Measurements from ENCODE around the gene CTSL.

CTSL gene

DNA sequence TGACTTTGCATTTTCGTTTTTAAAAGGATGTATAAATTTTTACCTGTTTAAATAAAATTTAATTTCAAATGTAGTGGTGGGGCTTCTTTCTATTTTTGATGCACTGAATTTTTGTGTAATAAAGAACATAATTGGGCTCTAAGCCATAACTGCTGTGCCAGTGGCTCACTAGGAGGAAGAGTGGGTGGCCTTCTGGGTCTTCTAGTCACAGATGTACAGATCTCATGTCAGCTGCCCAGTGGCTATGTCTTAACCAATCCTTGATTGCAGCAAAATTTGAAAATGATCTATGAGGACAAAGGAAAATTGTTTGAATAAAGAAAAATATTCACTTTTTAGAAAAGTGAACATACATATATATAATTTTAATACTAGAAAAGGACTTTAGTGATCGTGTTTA is 5.4 kb downstream of the CTSL start:
- DNase-seq (ENCODE audit: low read depth) = no peak
- TF ChIP-seq CTCF (IDR thresholded peaks at IDR 0.05; ENCODE audit: low read length, missing control alignments) = no peak
- H3K4me3 ChIP-seq (replicated peaks; ENCODE audit: low read depth, low read length) = no peak overlapping the region

GRCh38 chr9:87732344-87732743 is 6.4 kb downstream of the CTSL start:
- no peak for TF ChIP-seq CTCF (IDR thresholded peaks at IDR 0.05; ENCODE audit: low read length, missing control alignments)
- DNase-seq (ENCODE audit: low read depth) = no peak
- no peak overlapping the region for H3K4me3 ChIP-seq (replicated peaks; ENCODE audit: low read depth, low read length)

GRCh38 chr9:87732756-87733155 is 6.8 kb downstream of the CTSL start:
- TF ChIP-seq CTCF (IDR thresholded peaks at IDR 0.05; ENCODE audit: low read length, missing control alignments) = no peak
- DNase-seq (ENCODE audit: low read depth) = no peak
- H3K4me3 ChIP-seq (replicated peaks; ENCODE audit: low read depth, low read length) = no peak overlapping the region

GRCh38 chr9:87733273-87734052 is 7.5 kb downstream of the CTSL start:
- H3K4me3 ChIP-seq (replicated peaks; ENCODE audit: low read depth, low read length) = no peak overlapping the region
- no peak for DNase-seq (ENCODE audit: low read depth)
- TF ChIP-seq CTCF (IDR thresholded peaks at IDR 0.05; ENCODE audit: low read length, missing control alignments) = no peak

GRCh38 chr9:87734106-87734505 is 8.2 kb downstream of the CTSL start:
- H3K4me3 ChIP-seq (replicated peaks; ENCODE audit: low read depth, low read length) = no peak overlapping the region
- DNase-seq (ENCODE audit: low read depth) = no peak
- no peak for TF ChIP-seq CTCF (IDR thresholded peaks at IDR 0.05; ENCODE audit: low read length, missing control alignments)

- DNase-seq (ENCODE audit: low read depth) = no peak
- no peak overlapping the region for H3K4me3 ChIP-seq (replicated peaks; ENCODE audit: low read depth, low read length)
- TF ChIP-seq CTCF (IDR thresholded peaks at IDR 0.05; ENCODE audit: low read length, missing control alignments) = no peak
These were observed 13.6 kb downstream of the CTSL start for GRCh38 chr9:87739546-87739945.

GRCh38 chr9:87740209-87740608 is 14.3 kb downstream of the CTSL start:
- TF ChIP-seq CTCF (IDR thresholded peaks at IDR 0.05; ENCODE audit: low read length, missing control alignments) = no peak
- H3K4me3 ChIP-seq (replicated peaks; ENCODE audit: low read depth, low read length) = no peak overlapping the region
- no peak for DNase-seq (ENCODE audit: low read depth)

Measured in fibroblast of pulmonary artery (primary cell).